A549 (cell line): Measurements from ENCODE around the gene APOL3. TPM values are rescaled to one million over a fixed set of nuclear protein-coding genes. Genes with fewer than 3 reads are reported as not detected.
"Not testable (repeated sequence)": the region's sequence is repeated elsewhere in the genome, so short reads cannot be mapped to it uniquely, and the experiment has no call there.

ENCODE experiments used
- ATAC-seq, 2 experiments: fragments of 200-7000 bp in 1 of 2; fragments of >200 bp in 1 of 2; cut with Nextera tagmentation in 1 of 2; cut with Tn5 transposase in 1 of 2; 3 replicates each; pipeline versions ENCODE4 v1.8.0 to v1.9.1; 2018 to 2020; ENCODE audit warnings: mild to moderate bottlenecking in 1 of 2, moderate library complexity in 1 of 2
- CTCF ChIA-PET: fragments of 300-600 bp; sonication (Branson Sonifier 250); formaldehyde crosslinking; extraction: SDS; loops from one replicate; lab custom pipeline; 2021; ENCODE audit warnings: antibody characterized with exemption, inconsistent platforms; lab: Yijun Ruan, JAX
- POLR2A ChIA-PET: fragments of 350-600 bp; formaldehyde crosslinking; extraction: SDS; loops from one replicate; lab custom pipeline; 2021; ENCODE audit warnings: antibody characterized with exemption, inconsistent platforms; lab: Yijun Ruan, JAX
- DNase-seq, 2 experiments: peaks; one replicate each; pipeline versions ENCODE4 v3.0.0 to v3.0.0-alpha.2; 2011 to 2016; ENCODE audit warnings: low read depth in 1 of 2, low spot score in 1 of 2
- FAIRE-seq: peaks from 2 replicates; lab custom pipeline; 2011; peaks lifted over from hg19 to GRCh38; lab: Jason Lieb, UNC
- H3K27ac ChIP-seq, 2 experiments: fragments of >200 bp; sonication (Bioruptor Twin); formaldehyde crosslinking; 3 replicates each; pipeline ENCODE4 v1.5.1; 2016 to 2017
- H3K4me1 ChIP-seq: fragments of >200 bp; sonication (Bioruptor Twin); formaldehyde crosslinking; 3 replicates; pipeline ENCODE4 v1.6.1; 2016
- H3K4me2 ChIP-seq: fragments of >200 bp; sonication (Bioruptor Twin); formaldehyde crosslinking; 3 replicates; pipeline ENCODE4 v1.6.1; 2016
- H3K4me3 ChIP-seq: fragments of >200 bp; sonication (Bioruptor Twin); formaldehyde crosslinking; 3 replicates; pipeline ENCODE4 v1.5.1; 2016
- H3K9me3 ChIP-seq: fragments of >200 bp; sonication (Bioruptor Twin); formaldehyde crosslinking; 3 replicates; pipeline ENCODE4 v1.6.1; 2016
- BCL3 ChIP-seq: fragments of >200 bp; sonication (Bioruptor Twin); formaldehyde crosslinking; IDR thresholded peaks from 3 replicates; pipeline ENCODE4 v1.6.1; 2016
- CBX2 ChIP-seq: fragments of 200-600 bp; sonication (generic); IDR thresholded peaks from 2 replicates; pipeline ENCODE4 v1.6.1; 2016; ENCODE audit warnings: low read depth, mild to moderate bottlenecking, borderline replicate concordance
- CBX8 ChIP-seq: fragments of 200-600 bp; sonication (generic); IDR thresholded peaks from 2 replicates; pipeline ENCODE4 v1.6.1; 2016
- CEBPB ChIP-seq, 2 experiments: fragments of >200 bp in 1 of 2; sonication (Bioruptor Twin) in 1 of 2; formaldehyde crosslinking in 1 of 2; IDR thresholded peaks; 2 replicates each; pipeline ENCODE4 v1.6.1; 2012 to 2016
- ESRRA ChIP-seq: fragments of 150-350 bp; IDR thresholded peaks from 2 replicates; pipeline ENCODE4 v1.6.1; 2014; ENCODE audit warnings: mild to moderate bottlenecking, low read length, borderline replicate concordance
- FOSB ChIP-seq: fragments of 250-450 bp; sonication (Bioruptor Pico); IDR thresholded peaks from 2 replicates; pipeline ENCODE4 v1.5.0; 2020; ENCODE audit warnings: mild to moderate bottlenecking, moderate library complexity
- GATA3 ChIP-seq: IDR thresholded peaks from 2 replicates; pipeline ENCODE4 v1.6.1; 2012; ENCODE audit warnings: borderline replicate concordance
- HMGXB4 ChIP-seq: fragments of 250-450 bp; sonication (Bioruptor Pico); IDR thresholded peaks from 2 replicates; pipeline ENCODE4 v1.5.0; 2021; ENCODE audit warnings: mild to moderate bottlenecking, moderate library complexity, borderline replicate concordance
- HOXB13 ChIP-seq: fragments of 250-450 bp; sonication (Bioruptor Pico); IDR thresholded peaks from 2 replicates; pipeline ENCODE4 v1.5.0; 2020; ENCODE audit warnings: low read depth, mild to moderate bottlenecking, moderate library complexity
- MAZ ChIP-seq: fragments of 150-350 bp; IDR thresholded peaks from 2 replicates; pipeline ENCODE4 v1.6.1; 2014; ENCODE audit warnings: antibody characterized with exemption, low read depth, low read length, borderline replicate concordance
- NFE2L2 ChIP-seq: fragments of 150-350 bp; conservative IDR thresholded peaks from 2 replicates; pipeline ENCODE4 v1.6.1; 2014; ENCODE audit warnings: low read length
- NR3C1 ChIP-seq: fragments of >200 bp; sonication (Bioruptor Twin); formaldehyde crosslinking; IDR thresholded peaks from 3 replicates; pipeline ENCODE4 v1.6.1; 2017
- PBX3 ChIP-seq: IDR thresholded peaks from 2 replicates; pipeline ENCODE4 v1.6.1; 2012
- POLR2A ChIP-seq: IDR thresholded peaks from 2 replicates; pipeline ENCODE4 v1.6.1; 2012; ENCODE audit warnings: mild to moderate bottlenecking, low read length
- POLR2AphosphoS2 ChIP-seq: conservative IDR thresholded peaks from 2 replicates; pipeline ENCODE4 v1.6.1; 2012; ENCODE audit warnings: low read length, improper control_type of control experiment, inconsistent platforms
- RCOR1 ChIP-seq: fragments of 150-350 bp; IDR thresholded peaks from 2 replicates; pipeline ENCODE4 v1.6.1; 2014; ENCODE audit warnings: antibody characterized with exemption, low read length, low read depth
- RNF2 ChIP-seq: fragments of 200-600 bp; sonication (generic); IDR thresholded peaks from 2 replicates; pipeline ENCODE4 v1.6.1; 2016; ENCODE audit warnings: low read depth, mild to moderate bottlenecking, antibody characterized with exemption, moderate library complexity, borderline replicate concordance
- SMC3 ChIP-seq: fragments of >200 bp; sonication (Bioruptor Twin); formaldehyde crosslinking; IDR thresholded peaks from 3 replicates; pipeline ENCODE4 v1.6.1; 2018; ENCODE audit warnings: inconsistent platforms
- TFCP2L1 ChIP-seq: fragments of 250-450 bp; sonication (Bioruptor Pico); IDR thresholded peaks from 2 replicates; pipeline ENCODE4 v1.5.0; 2021; ENCODE audit warnings: mild to moderate bottlenecking
- USF2 ChIP-seq: fragments of 450-650 bp; IDR thresholded peaks from 2 replicates; pipeline ENCODE4 v1.6.1; 2014; ENCODE audit warnings: antibody characterized with exemption
- ZFP36 ChIP-seq: fragments of 450-650 bp; IDR thresholded peaks from 2 replicates; pipeline ENCODE4 v1.6.1; 2014; ENCODE audit warnings: borderline replicate concordance; ENCODE audit not compliant: partially characterized antibody
- ZNF302 ChIP-seq: fragments of 250-450 bp; sonication (Bioruptor Pico); IDR thresholded peaks from 2 replicates; pipeline ENCODE4 v1.9.0; 2021; ENCODE audit warnings: inconsistent platforms, mild to moderate bottlenecking, moderate library complexity
- WGBS: methylation state at CpG from one replicate; pipeline ENCODE4 v1.1.6; 2017; ENCODE audit errors: missing lambda C conversion rate; 5-methylcytosine and 5-hydroxymethylcytosine counted together
- polyA plus RNA-seq, 4 experiments: library from polyadenylated mRNA; depleted of rRNA in 3 of 4; stranded (reverse); fragments of >200 nt; fragmentation: RNase III in 1 of 4; extraction: RNeasy Plus Mini Kit Qiagen cat#74134 plus additional on column Dnase treatment in 1 of 4; gene quantifications; 2 replicates in 3 of 4; 3 replicates in 1 of 4; pipeline ENCODE4 v1.2.3, GENCODE V29; 2011 to 2017

Gene APOL3
- polyA plus RNA-seq, 2 of the 4 experiments (the other 2 are of a cell fraction): not detected

GRCh38 chr22:36210224-36210623 lies 49.7 kb upstream of the APOL3 start (continued):
- TF ChIP-seq CBX8 (no peak), RNF2 (no peak), MAZ (no peak), FOSB (CRISPR knock-in tag) (no peak)

GRCh38 chr22:36209488-36209908 lies 48.9 kb upstream of the APOL3 start:
- H3K4me2 ChIP-seq, H3K27ac ChIP-seq, POLR2A ChIA-PET, ATAC-seq, H3K4me3 ChIP-seq, FAIRE-seq, H3K4me1 ChIP-seq, DNase-seq, H3K9me3 ChIP-seq: not testable (repeated sequence)
- 66% methylated on average over 5 of the region's 5 CpGs for WGBS
- CTCF ChIA-PET: interaction anchor here (1.0 kb wide), 1 partner anchor 12 kb away, joined by 3 read pairs; no protein-coding TSS in a partner anchor

GRCh38 chr22:36208914-36209313 lies 48.4 kb upstream of the APOL3 start:
- no peak for ATAC-seq
- TF ChIP-seq HOXB13 (CRISPR knock-in tag): no peak
- TF ChIP-seq CEBPB (IDR thresholded peaks at IDR 0.05): no peak
- no peak for TF ChIP-seq PBX3
- TF ChIP-seq ZFP36: no peak
- TF ChIP-seq NR3C1: no peak
- no peak for TF ChIP-seq ESRRA
- no peak for TF ChIP-seq NFE2L2
- TF ChIP-seq GATA3: no peak
- no peak for TF ChIP-seq CBX2
- CTCF ChIA-PET: interaction anchor here (1.0 to 1.3 kb wide), 3 partner anchors 12 to 30 kb away, joined by 3 to 4 read pairs (median 4); partner anchors contain the start of gene APOL2
- Histone ChIP-seq H3K4me2 (no peak overlapping the region), H3K9me3 (no peaks in the 10 kb centered on the region), H3K4me1 (no peaks in the 10 kb centered on the region), H3K27ac (no peak overlapping the region), H3K4me3 (no peak overlapping the region)
- WGBS: 47% methylated on average over 1 of the region's 1 CpG
- POLR2A ChIA-PET: no interaction called here
- no peak for DNase-seq
- FAIRE-seq: no peak

- FAIRE-seq (no peak), ATAC-seq (no peak), DNase-seq (no peak)
- 6% methylated on average over 1 of the region's 1 CpG for WGBS
- ChIA-PET POLR2A (no interaction called here), CTCF (interaction anchor here (0.7 to 1.3 kb wide), 4 partner anchors 13 to 31 kb away, joined by 3 to 5 read pairs (median 4); partner anchors contain the start of gene APOL2)
- Histone ChIP-seq H3K4me1 (no peaks in the 10 kb centered on the region), H3K4me3 (no peak overlapping the region), H3K9me3 (no peaks in the 10 kb centered on the region), H3K27ac (no peak overlapping the region)
- TF ChIP-seq TFCP2L1 (no peak), ZNF302 (CRISPR knock-in tag) (no peak), BCL3 (no peak), POLR2A (no peak), HMGXB4 (CRISPR knock-in tag) (no peak), RCOR1 (no peak), SMC3 (no peak), PBX3 (no peak), GATA3 (no peak), USF2 (no peak), FOSB (CRISPR knock-in tag) (no peak), POLR2AphosphoS2 (no peak), CEBPB (IDR thresholded peaks at IDR 0.05) (no peak), CBX8 (no peak)
- TF ChIP-seq, all 56 proteins: peak for 0
- no peak overlapping the region for H3K4me2 ChIP-seq
Measured at GRCh38 chr22:36208162-36208765, 47.7 kb upstream of the APOL3 start.
